ENCODE results near the gene NRF1.
"Not testable (repeated sequence)": the region's sequence is repeated elsewhere in the genome, so short reads cannot be mapped to it uniquely, and the experiment has no call there.

NRF1 gene

DNA sequence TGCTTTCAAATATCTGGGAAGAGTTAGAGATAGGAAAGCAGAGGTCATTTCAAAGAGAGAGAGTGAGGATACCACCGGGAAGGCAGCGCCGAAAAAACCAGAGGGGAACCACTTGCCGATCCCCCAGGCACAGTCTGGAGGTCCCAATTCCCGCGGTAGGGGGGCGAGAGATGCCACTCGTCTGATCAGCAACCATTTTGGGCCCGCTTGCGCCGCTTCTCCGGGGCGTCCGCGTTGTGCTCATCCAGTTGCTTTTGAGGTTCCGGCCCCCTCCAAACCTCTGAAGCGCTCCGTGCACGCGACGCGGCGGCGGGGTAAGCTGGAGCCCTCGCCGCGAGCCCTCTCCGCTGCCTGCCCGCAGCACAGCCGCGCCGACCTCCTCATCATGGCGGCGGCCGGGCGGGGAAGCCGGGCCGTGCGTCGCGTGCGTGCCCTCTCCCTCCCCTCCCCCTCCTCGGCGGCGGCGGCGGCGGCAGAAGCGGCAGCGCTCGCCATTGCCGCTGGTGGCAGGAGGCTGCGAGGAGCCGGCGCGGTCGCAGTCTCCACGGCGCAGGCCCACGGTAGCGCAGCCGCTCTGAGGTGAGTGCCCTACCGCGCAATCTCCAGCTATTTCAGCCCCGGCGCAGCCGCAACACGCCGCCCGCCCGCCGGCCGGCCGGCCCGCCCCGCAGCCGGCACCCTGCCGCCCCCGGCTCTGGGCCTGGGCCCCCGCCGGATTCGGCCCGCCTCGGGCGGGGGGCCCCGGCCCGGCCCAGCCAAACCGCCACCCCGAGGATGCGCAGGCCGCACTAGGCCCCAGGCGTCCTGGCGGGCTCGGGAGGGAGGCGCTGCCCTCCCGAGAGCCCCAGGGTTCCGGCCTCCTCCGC lies at the start of gene NRF1:
Gene NRF1, plus strand, starts transcription at position 475 of the 866 bp plus-strand sequence. CDS start 45,632 bp downstream, outside the sequence.
- peak; percentile 29 to 91 (median 78) for DNase-seq

DNA sequence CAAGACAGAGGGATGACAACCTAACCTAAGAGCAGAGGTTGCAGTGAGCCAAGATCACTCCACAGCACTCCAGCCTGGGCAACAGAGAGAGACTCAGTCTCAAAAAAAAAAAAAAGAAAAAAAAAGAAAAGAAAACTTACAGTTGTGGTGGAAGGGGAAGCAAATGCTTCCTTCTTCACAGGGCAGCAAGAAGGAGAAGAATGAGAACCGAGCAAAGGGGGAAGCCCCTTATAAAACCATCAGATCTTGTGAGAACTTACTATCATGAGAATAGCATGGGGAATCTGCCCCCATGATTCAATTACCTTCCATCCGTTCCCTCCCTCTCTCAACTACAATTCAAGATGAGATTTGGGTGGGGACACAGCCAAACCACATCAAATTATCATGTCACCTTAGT lies 45.2 kb upstream of the NRF1 start:
- DNase-seq = not testable (repeated sequence)

DNA sequence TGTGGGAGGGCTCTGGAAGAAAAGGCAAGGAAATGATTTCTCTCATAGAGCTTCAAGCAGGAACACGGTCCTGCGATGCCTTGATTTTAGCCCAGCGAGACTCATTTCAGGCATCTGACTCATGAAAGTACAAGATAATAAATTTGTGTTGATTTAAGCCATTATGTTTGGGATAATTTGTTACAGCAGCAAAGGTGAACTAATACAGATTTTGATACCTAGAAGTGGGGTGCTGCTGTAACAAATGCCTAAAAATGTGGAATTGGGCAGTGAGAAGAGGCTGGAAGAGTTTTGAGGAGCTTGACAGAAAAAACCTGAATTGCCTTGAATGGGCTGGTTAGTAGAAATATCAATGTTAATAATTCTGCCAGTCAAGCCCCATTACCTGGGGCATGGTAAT lies 44.1 kb upstream of the NRF1 start:
- DNase-seq = no peak

DNA sequence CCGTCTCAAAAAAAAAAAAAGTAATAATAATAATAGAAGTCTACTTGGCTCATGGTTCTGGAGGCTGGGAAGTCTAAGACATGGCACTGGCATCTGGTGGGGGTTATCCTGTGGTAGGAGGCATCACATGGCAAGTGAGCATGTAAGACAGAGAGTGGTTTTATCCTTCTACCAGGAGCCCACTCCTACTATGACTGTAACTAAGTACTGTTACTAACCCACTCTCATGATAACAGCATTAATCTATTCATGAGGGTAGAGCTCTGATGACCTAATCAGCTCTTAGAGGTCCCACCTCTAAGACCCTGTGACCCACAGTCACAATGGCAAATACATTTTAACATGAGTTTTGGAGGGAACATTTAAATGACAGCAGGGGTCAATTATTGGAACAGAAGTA lies 43.3 kb upstream of the NRF1 start:
- no peak for DNase-seq

DNA sequence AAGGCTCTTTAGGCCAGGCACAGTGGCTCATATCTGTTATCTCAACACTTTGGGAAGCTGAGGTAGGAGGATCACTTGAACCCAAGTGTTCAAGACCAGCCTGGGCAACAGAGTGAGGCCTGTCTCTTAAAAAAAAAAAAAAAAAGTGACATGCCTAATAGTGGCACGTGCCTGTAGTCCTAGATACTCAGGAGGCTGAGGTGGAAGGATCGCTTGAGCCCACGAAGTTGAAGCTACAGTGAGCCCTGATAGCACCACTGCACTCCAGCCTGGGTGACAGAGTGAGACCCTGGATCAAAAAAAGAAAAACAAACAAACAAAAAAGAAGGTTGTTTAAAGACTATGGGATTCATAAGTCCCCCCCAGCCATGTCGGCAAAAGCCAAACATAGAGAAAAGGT lies 42.2 kb upstream of the NRF1 start:
- DNase-seq = no peak

DNA sequence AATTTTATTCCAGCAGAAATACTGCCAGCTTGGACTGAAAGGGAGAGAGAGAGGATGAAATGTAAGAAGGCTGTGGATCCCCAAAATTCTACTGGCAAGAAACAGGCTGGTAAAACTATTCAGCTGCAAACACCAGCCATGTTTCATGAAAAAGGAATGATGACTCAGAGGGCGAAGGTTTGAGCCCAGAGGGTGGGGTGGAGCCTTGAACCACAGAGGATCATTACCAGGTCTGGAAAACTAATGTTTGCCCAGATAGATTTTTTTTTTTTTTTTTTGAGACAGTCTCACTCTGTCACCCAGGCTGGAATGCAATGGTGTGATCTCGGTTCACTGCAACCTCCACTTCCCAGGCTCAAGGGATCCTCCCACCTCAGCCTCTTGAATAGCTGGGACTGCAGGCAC lies 41.7 kb upstream of the NRF1 start:
- DNase-seq = no peak

DNA sequence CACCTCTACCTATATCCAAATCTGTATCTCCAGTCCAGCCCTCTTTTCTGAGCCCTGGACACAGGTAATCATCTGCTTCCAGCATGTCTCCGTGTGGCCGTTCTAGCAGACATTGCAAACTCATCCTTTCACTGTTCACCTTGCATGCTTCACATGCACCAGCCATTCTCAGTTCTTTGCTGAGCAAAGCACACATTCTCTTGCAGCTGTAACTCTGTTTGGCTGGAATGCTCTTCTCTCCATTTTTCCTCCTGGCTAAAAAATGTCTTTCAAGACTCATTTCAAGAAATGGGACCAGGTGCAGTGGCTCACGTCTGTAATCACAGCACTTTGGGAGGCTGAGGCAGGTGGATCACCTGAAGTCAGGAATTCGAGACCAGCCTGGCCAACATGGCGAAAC lies 40.3 kb upstream of the NRF1 start:
- DNase-seq = no peak

DNA sequence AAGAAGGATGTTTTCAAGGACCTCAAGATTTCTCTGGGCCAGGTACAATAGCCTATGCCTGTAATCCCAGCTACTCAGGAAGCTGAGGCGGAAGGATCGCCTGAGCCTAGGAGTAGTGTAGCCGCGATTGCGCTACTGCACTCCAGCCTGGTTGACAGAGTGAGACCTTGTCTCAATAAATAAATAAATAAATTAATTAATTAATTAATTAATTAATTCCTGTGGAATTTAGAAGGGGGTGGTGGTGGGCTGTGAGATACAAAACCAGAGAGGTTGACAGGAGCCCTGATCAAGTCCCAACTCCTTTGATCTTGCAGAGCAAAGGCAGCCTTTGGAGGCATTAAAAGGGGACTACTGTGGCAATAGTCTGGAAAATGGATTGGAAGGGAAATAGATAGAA lies 39.3 kb upstream of the NRF1 start:
- no peak for DNase-seq

DNA sequence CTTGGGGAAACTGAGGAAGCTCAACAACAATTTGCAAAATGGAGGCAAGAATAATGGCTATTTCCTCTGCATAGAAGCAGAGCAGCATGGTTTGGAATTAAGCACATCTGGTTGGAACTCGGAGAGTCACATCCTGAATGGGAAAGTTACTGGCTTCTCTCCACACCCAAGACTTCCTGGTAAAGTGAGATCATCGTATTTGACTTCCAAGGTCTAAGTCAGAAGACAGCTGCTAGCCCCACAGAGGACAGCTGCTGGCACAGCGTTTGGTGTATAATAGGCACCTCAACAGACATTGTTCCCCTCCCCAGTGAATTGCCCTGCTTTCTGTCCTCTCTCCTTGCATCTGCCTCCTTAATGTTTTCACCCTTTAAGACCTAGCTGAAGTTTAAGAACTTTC lies 37.0 kb upstream of the NRF1 start:
- no peak for DNase-seq

DNA sequence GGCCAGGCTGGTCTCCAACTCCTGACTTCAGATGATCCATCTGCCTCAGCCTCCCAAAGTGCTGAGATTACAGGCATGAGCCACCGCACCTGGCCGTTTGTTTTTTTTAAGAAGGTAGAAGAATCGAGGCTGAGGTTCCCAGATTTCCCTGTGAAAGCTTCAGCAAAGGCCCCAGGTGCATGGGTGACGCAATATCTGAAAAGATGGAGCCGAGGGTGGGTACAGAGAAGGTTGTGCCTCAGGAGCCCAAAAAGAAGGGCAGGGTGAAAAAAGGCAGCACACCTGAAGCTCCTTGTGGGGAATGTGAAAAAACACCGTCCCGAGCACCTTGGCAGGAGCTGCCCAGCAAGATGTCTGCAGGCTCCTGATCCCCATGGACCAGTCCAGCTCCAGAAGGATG lies 35.8 kb upstream of the NRF1 start:
- DNase-seq = no peak

DNA sequence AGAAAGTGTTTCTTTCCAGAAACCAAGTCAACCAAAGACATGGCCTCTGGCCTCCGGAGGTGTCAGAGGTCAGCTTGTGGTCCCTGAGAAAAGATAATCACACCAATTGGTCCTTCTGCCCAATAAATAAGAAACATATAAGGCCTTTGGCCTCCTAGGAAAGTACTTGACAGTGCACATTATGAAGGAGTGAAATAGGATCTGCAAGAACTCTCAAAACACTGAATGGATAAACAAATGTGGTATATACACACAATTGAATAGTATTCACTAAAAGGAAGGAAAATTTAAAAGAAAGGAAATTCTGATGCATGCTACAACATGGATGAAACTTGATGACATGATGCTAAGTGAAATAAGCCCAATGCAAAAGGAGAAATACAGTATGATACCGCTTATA lies 35.4 kb upstream of the NRF1 start:
- no peak for DNase-seq

DNA sequence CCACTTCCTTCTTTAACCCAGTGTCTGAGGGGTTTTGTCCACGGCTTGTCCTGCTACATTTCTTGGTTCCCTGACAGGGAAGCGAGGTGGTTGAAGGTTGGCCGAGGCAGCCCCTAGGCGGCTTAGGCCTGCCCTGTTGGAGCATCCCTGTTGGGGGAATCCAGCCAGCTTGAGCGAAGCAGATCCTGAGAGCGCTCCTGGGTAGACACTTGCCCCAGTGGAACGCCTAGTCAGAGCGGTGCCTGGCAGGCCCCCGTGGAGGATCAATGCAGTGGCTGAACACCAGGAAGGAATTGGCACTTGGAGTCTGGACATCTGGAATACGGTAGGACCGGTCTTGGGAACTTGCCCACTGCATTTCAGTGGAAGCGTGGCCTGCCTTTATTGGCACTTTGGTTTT lies 32.7 kb upstream of the NRF1 start:
- no peak for DNase-seq

DNA sequence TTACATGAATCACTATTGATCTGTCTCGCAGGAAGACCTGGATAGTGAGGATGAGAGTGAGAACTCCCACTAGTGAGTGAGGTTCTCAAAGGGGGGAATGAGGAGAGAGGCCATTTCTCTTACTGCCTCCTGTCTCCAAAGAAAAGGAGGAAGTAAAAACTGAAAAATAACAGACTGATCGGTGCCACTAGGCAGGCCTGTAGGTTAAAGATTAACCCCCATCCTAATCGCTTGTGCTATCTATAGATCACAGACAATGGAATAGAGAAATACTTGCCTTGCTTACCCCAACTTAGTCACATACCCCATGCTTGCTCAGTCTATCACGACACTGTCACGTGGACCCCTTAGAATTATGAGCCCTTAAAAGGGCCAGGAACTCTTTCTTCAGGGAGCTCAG lies 25.3 kb upstream of the NRF1 start:
- DNase-seq = not testable (repeated sequence)

DNA sequence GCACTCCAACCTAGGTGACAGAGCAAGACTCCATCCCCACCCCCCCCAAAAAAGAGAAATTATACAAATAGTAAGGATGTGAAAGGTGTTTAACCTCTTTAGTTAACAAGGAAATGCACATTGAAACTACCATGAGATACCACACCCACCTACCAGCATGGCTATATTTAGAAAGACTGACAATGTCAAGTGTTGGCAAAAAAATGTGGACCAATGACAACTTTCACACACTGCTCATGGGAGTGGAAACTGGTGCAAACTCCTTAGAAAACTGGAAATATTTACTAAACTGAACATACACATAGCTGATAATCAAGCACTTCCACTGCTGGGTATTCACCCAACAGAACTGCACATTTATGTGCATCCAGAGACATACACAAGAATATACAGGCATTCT lies 23.3 kb upstream of the NRF1 start:
- no peak for DNase-seq

DNA sequence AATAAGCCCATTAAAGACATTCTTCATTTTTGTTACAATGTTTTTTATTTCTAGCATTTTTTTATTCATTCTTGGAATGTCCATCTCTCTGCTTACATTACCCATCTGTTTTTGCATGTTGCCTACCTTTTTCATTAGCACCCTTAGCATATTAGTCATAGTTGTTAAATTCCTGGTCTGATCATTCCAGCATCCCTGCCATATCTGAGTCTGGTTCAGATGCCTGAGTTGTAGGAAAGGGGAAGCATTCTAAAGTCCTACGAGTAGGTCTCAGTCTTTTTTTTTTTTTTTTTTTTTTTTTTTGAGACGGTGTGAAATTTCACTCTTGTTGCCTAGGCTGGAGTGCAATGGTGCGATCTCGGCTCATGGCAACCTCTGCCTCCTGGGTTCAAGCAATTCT lies 19.7 kb upstream of the NRF1 start:
- DNase-seq = no peak

DNA sequence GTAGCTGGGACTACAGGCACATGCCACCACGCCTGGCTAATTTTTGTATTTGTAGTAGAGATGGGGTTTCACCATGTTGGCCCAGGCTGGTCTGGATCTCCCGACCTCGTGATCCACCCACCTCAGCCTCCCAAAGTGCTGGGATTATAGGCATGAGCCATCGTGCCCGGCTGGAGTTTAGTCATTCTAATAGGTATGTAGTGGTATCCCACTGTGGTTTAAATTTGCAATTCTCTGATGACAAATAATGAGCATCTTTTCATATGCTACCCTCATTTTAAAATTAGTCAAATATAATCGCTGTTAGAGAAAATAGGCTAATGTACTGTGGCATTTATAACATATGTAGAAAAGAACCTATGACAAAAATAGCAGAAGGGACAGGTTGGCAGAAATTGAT lies 15.1 kb upstream of the NRF1 start:
- not testable (repeated sequence) for DNase-seq

DNA sequence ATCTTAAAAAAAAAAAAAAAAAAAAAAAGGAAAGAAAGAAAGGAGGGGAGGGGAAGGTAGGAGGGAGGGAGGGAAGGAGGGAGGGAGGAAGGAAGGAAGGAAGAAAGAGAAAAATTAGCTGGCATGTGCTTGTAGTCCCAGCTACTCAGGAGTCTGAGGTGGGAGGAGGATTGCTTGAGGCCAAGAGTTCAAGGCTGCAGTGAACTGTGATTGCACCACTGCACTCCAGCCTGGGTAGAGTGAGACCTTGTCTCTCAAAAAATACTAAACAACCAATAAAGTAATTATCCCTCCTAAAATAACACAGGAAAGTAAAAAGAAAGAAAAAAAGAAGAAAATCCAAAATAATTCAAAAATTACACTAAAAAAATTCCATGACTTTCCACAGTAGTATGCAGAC lies 13.8 kb upstream of the NRF1 start:
- no peak for DNase-seq

DNA sequence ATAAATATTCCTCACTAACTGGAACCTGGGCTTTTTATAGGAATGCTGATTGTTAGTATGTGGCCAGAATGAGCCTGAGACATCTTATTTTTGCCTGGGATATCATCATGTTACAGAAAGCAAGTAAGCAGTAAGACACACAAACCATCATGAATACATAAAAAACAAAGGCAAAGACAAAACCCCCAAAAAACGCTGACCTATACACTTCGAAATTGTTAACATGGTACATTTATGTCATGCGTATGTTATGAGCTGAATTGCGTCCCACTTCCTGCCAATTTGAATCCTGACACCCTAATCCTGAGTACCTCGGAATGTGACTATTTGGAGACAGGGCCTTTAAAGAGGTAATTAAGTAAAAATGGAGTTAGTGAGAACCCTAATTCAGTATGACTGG lies 12.3 kb upstream of the NRF1 start:
- DNase-seq = no peak

DNA sequence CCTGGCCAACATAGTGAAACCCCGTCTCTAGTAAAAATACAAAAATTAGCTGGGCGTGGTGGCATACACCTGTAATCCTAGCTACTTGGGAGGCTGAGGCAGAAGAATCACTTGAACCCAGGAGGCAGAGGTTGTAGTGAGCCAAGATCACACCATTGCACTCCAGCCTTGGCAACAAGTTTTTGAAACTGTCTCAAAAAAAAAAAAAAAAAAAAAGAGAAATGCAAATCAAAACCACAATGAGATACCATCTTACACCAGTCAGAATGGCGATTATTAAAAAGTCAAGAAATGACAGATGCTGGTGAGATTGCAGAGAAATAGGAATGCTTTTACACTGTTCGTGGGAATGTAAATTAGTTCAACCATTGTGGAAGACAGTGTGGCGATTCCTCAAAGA lies 7.9 kb upstream of the NRF1 start:
- DNase-seq = not testable (repeated sequence)

DNA sequence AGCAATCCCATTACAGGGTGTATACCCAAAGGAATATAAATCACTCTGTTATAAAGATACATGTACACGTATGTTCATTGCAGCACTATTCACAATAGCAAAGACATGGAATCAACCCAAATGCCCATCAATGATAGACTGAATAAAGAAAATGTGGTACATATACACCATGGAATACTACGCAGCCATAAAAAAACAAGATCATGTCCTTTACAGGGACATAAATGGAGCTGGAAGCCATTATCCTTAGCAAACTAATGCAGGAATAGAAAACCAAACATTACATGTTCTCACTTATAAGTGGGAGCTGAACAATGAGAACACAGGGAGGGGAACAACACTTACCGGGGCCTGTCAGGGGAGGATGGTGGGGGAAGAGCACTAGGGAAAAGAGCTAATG lies 7.5 kb upstream of the NRF1 start:
- DNase-seq = not testable (repeated sequence)

DNA sequence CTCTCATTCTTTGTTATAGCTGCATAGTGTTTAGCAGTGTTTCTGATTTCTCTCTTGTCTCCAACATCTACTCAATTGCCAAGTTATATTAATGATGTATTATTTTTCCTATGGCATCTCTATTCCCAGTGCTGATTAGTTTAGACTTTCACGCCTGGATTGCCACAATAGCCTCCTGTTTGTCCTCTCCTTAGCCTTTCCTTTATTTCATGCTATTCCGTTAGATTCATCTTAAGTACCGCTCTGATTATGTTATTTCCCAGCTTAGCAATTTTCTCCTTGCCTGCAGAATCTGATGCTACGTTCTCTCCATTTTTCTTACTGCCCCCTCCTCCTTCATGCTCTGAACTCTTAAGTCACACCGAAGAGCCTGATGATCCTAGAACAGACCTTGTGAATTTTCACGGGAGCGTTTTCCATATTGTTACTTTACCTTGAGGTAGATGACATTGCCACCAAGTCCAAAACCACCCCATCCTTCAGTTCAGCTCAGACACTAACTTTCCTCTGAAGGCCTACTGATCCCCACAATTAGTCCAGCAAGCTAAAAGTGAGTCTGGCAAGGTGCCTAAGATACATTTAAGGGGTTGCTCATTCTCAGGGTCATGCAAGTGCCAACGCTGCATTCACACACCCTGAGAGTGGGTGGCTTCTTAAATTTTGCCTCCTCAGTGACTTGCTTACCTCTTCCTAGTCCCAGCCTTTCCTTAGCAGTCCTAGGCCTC lies 6.6 kb upstream of the NRF1 start:
- DNase-seq = peak in 1 of 51 donors; percentile 11

DNA sequence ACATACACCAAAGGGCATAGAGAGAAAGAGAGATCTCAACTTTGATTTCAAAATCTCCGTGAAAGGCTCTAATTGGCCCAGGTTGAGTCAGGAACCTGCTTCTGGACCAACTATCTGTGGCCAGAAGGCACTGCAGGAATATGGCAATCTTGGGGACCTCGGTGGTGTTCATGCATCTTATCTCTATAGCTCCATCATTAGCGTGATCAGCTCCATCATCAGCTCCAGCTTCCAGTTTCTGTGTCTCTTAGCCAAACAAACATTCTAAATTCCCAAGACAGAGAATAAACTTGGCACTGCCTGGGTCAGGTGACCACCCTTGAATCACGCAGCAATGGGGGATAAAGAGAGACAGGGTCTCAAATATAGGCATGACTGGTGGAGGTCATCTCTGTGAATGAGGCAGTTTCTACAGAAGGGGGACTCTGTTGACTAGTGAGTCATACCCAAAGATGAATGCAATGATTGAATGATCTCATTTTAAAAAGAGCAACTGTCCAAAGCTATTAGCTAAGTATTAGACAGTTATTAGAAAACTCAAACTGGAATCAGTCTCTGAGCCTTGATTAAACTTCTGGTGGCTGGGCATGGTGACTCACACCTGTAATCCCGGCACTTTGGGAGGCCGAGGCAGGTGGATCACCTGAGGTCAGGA lies 5.4 kb upstream of the NRF1 start:
- DNase-seq = no peak

DNA sequence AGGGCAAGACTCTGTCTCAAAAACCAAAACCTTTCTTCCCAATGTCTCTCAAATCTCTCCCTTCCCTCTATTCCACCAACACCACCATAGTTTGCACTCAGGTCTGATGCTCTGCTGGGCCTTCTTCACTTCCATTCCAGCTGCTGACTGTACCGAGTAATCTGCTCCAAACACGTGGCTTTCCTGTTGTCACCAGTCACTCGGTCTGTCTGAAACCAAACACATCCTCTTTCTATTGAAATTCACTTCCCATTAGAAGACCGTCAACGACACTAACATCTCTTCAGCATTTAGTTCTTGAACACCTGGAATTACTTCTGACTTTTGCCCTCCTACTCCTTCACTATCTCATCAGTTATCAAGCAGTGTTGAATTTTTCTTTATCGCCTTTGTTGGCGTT lies 4.7 kb upstream of the NRF1 start:
- peak in 3 of 51 donors; percentile 2 to 13 (median 4) for DNase-seq

Data from hypothalamus (tissue), 51 donors.